Measurements from ENCODE around the gene CDC42SE2. TPM values are rescaled to one million over a fixed set of nuclear protein-coding genes. Genes with fewer than 3 reads are reported as not detected.

Gene CDC42SE2
- total and polyA plus RNA-seq, 2 experiments from 2014 or later, result 24.2 to 36.2 TPM

GRCh38 chr5:131230406-131230805 lies 33.4 kb upstream of the CDC42SE2 start:
- DNase-seq (ENCODE audit: low spot score) (peak; percentile 70), ATAC-seq (peak; percentile 91)
- Histone ChIP-seq H2AFZ (peak overlapping the region; percentile 13; the same call in 1 of the 2 replicates), H3K27ac (ENCODE audit: low read depth) (no peak overlapping the region), H3K9me2 (ENCODE audit: insufficient read depth) (no peaks in the 10 kb centered on the region), H3K27me3 (ENCODE audit: insufficient read depth) (no peaks in the 10 kb centered on the region), H3K4me3 (no peak overlapping the region), H3K79me2 (replicated peaks; ENCODE audit: insufficient read depth) (no peaks in the 10 kb centered on the region), H3F3A (replicated peaks; ENCODE audit: low read depth) (no peaks in the 10 kb centered on the region), H3K36me3 (ENCODE audit: insufficient read depth) (no peaks in the 10 kb centered on the region), H3K4me1 (ENCODE audit: insufficient read depth) (no peaks in the 10 kb centered on the region), H4K20me1 (replicated peaks; ENCODE audit: insufficient read depth) (no peaks in the 10 kb centered on the region), H3K4me2 (no peak overlapping the region)
- H3K27ac Mint-ChIP-seq, result no peak overlapping the region
- no peak overlapping the region for H3K4me3 Mint-ChIP-seq
- no peaks in the 10 kb centered on the region for H3K9me3 Mint-ChIP-seq
- H3K36me3 Mint-ChIP-seq (ENCODE audit: low read depth), result no peaks in the 10 kb centered on the region
- peak; percentile 56; the same call in 1 of the 2 replicates for TF ChIP-seq CREB1 (CRISPR knock-in tag; IDR thresholded peaks at IDR 0.05; ENCODE audit: low read depth)
- no peak for TF ChIP-seq NANOG (IDR thresholded peaks at IDR 0.05; ENCODE audit: borderline replicate concordance)
- peaks cover 7% of the 10 kb centered on the region; the same call in 1 of the 3 replicates for H3K4me1 Mint-ChIP-seq
- H3K27me3 Mint-ChIP-seq (ENCODE audit: insufficient read depth, low read depth, poor library complexity), result peaks cover 2% of the 10 kb centered on the region

GRCh38 chr5:131239686-131240085 lies 24.2 kb upstream of the CDC42SE2 start:
- H3F3A ChIP-seq (replicated peaks; ENCODE audit: low read depth), result no peaks in the 10 kb centered on the region
- H3K36me3 Mint-ChIP-seq (ENCODE audit: low read depth), result no peaks in the 10 kb centered on the region
- no peak overlapping the region for H3K4me3 Mint-ChIP-seq
- H3K27ac Mint-ChIP-seq, result no peak overlapping the region
- no peaks in the 10 kb centered on the region for H3K9me3 Mint-ChIP-seq
- H3K79me2 ChIP-seq (replicated peaks; ENCODE audit: insufficient read depth), result no peaks in the 10 kb centered on the region
- no peaks in the 10 kb centered on the region for H4K20me1 ChIP-seq (replicated peaks; ENCODE audit: insufficient read depth)
- no peak overlapping the region for H2AFZ ChIP-seq
- H3K4me2 ChIP-seq, result no peak overlapping the region
- H3K4me1 Mint-ChIP-seq, result no peaks in the 10 kb centered on the region
- ATAC-seq, result no peak
- H3K9me2 ChIP-seq (ENCODE audit: insufficient read depth), result no peaks in the 10 kb centered on the region
- H3K36me3 ChIP-seq (ENCODE audit: insufficient read depth), result no peaks in the 10 kb centered on the region
- no peak overlapping the region for H3K4me3 ChIP-seq
- peaks cover 5% of the 10 kb centered on the region for H3K27me3 Mint-ChIP-seq (ENCODE audit: insufficient read depth, low read depth, poor library complexity)
- no peaks in the 10 kb centered on the region for H3K27me3 ChIP-seq (ENCODE audit: insufficient read depth)
- DNase-seq (ENCODE audit: low spot score), result no peak
- no peaks in the 10 kb centered on the region for H3K4me1 ChIP-seq (ENCODE audit: insufficient read depth)
- no peak overlapping the region for H3K27ac ChIP-seq (ENCODE audit: low read depth)
- TF ChIP-seq ZNF331 (CRISPR knock-in tag; IDR thresholded peaks at IDR 0.05; ENCODE audit: low read depth) (no peak), CREB1 (CRISPR knock-in tag; IDR thresholded peaks at IDR 0.05; ENCODE audit: low read depth) (no peak), ZNF114 (CRISPR knock-in tag; IDR thresholded peaks at IDR 0.05) (no peak), EZH2 (IDR thresholded peaks at IDR 0.05; ENCODE audit: low read depth, unreplicated experiment) (no peak), JUNB (IDR thresholded peaks at IDR 0.05; ENCODE audit: unreplicated experiment) (no peak), NANOG (IDR thresholded peaks at IDR 0.05; ENCODE audit: borderline replicate concordance) (no peak), ETS1 (IDR thresholded peaks at IDR 0.05) (no peak), STAT1 (IDR thresholded peaks at IDR 0.05; ENCODE audit: unreplicated experiment) (no peak), EZH2phosphoT487 (IDR thresholded peaks at IDR 0.05; ENCODE audit: unreplicated experiment) (no peak)
- TF ChIP-seq, protein P1, sequence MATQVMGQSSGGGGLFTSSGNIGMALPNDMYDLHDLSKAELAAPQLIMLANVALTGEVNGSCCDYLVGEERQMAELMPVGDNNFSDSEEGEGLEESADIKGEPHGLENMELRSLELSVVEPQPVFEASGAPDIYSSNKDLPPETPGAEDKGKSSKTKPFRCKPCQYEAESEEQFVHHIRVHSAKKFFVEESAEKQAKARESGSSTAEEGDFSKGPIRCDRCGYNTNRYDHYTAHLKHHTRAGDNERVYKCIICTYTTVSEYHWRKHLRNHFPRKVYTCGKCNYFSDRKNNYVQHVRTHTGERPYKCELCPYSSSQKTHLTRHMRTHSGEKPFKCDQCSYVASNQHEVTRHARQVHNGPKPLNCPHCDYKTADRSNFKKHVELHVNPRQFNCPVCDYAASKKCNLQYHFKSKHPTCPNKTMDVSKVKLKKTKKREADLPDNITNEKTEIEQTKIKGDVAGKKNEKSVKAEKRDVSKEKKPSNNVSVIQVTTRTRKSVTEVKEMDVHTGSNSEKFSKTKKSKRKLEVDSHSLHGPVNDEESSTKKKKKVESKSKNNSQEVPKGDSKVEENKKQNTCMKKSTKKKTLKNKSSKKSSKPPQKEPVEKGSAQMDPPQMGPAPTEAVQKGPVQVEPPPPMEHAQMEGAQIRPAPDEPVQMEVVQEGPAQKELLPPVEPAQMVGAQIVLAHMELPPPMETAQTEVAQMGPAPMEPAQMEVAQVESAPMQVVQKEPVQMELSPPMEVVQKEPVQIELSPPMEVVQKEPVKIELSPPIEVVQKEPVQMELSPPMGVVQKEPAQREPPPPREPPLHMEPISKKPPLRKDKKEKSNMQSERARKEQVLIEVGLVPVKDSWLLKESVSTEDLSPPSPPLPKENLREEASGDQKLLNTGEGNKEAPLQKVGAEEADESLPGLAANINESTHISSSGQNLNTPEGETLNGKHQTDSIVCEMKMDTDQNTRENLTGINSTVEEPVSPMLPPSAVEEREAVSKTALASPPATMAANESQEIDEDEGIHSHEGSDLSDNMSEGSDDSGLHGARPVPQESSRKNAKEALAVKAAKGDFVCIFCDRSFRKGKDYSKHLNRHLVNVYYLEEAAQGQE (IDR thresholded peaks at IDR 0.05; ENCODE audit: unreplicated experiment), result no peak
- TF ChIP-seq, protein P2, sequence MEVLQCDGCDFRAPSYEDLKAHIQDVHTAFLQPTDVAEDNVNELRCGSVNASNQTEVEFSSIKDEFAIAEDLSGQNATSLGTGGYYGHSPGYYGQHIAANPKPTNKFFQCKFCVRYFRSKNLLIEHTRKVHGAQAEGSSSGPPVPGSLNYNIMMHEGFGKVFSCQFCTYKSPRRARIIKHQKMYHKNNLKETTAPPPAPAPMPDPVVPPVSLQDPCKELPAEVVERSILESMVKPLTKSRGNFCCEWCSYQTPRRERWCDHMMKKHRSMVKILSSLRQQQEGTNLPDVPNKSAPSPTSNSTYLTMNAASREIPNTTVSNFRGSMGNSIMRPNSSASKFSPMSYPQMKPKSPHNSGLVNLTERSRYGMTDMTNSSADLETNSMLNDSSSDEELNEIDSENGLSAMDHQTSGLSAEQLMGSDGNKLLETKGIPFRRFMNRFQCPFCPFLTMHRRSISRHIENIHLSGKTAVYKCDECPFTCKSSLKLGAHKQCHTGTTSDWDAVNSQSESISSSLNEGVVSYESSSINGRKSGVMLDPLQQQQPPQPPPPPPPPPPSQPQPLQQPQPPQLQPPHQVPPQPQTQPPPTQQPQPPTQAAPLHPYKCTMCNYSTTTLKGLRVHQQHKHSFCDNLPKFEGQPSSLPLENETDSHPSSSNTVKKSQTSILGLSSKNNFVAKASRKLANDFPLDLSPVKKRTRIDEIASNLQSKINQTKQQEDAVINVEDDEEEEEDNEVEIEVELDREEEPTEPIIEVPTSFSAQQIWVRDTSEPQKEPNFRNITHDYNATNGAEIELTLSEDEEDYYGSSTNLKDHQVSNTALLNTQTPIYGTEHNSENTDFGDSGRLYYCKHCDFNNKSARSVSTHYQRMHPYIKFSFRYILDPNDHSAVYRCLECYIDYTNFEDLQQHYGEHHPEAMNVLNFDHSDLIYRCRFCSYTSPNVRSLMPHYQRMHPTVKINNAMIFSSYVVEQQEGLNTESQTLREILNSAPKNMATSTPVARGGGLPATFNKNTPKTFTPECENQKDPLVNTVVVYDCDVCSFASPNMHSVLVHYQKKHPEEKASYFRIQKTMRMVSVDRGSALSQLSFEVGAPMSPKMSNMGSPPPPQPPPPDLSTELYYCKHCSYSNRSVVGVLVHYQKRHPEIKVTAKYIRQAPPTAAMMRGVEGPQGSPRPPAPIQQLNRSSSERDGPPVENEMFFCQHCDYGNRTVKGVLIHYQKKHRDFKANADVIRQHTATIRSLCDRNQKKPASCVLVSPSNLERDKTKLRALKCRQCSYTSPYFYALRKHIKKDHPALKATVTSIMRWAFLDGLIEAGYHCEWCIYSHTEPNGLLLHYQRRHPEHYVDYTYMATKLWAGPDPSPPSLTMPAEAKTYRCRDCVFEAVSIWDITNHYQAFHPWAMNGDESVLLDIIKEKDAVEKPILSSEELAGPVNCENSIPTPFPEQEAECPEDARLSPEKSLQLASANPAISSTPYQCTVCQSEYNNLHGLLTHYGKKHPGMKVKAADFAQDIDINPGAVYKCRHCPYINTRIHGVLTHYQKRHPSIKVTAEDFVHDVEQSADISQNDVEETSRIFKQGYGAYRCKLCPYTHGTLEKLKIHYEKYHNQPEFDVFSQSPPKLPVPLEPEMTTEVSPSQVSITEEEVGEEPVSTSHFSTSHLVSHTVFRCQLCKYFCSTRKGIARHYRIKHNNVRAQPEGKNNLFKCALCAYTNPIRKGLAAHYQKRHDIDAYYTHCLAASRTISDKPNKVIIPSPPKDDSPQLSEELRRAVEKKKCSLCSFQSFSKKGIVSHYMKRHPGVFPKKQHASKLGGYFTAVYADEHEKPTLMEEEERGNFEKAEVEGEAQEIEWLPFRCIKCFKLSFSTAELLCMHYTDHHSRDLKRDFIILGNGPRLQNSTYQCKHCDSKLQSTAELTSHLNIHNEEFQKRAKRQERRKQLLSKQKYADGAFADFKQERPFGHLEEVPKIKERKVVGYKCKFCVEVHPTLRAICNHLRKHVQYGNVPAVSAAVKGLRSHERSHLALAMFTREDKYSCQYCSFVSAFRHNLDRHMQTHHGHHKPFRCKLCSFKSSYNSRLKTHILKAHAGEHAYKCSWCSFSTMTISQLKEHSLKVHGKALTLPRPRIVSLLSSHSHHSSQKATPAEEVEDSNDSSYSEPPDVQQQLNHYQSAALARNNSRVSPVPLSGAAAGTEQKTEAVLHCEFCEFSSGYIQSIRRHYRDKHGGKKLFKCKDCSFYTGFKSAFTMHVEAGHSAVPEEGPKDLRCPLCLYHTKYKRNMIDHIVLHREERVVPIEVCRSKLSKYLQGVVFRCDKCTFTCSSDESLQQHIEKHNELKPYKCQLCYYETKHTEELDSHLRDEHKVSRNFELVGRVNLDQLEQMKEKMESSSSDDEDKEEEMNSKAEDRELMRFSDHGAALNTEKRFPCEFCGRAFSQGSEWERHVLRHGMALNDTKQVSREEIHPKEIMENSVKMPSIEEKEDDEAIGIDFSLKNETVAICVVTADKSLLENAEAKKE (CRISPR knock-in tag; IDR thresholded peaks at IDR 0.05), result no peak
